Gastroesophageal sphincter (tissue), 4 donors: Measurements from ENCODE around the gene CCDC88C. TPM values are rescaled to one million over a fixed set of nuclear protein-coding genes. Genes with fewer than 3 reads are reported as not detected.

ENCODE experiments used
- ATAC-seq: fragments of 150-250 bp; one replicate; pipeline ENCODE4 v1.9.1; 2016; ENCODE audit warnings: mild to moderate bottlenecking, moderate library complexity
- H3K27ac ChIP-seq, 4 donors: fragments of 200-600 bp; sonication (generic) in 3 of 4; 1 replicate in 3 of 4; 2 replicates in 1 of 4; pipeline ENCODE4 v1.5.1; 2016 to 2019
- H3K27me3 ChIP-seq: fragments of 200-600 bp; sonication (generic); one replicate; pipeline ENCODE4 v1.5.1; 2019
- H3K36me3 ChIP-seq, 2 donors: fragments of 200-600 bp; sonication (generic); one replicate each; pipeline ENCODE4 v1.5.1; 2019; ENCODE audit warnings: control low read depth in 1 of 2
- H3K4me1 ChIP-seq, 3 donors: fragments of 200-600 bp; sonication (generic); 1 replicate in 2 of 3; 2 replicates in 1 of 3; pipeline ENCODE4 v1.5.1; 2016 to 2019; ENCODE audit warnings: control low read depth in 2 of 3
- H3K4me3 ChIP-seq, 2 donors: fragments of 200-600 bp; sonication (generic); one replicate each; pipeline ENCODE4 v1.5.1; 2019; ENCODE audit warnings: mild to moderate bottlenecking in 1 of 2, moderate library complexity in 1 of 2
- H3K9me3 ChIP-seq, 3 donors: fragments of 200-600 bp; sonication (generic); one replicate each; pipeline ENCODE4 v1.5.1; 2017 to 2019; ENCODE audit warnings: control low read depth in 2 of 3
- EP300 ChIP-seq: sonication (generic); formaldehyde crosslinking; IDR thresholded peaks from one replicate; pipeline ENCODE4 v1.6.1; 2017; ENCODE audit warnings: antibody characterized with exemption, mild to moderate bottlenecking
- POLR2A ChIP-seq, 2 donors: fragments of 450-650 bp; IDR thresholded peaks; one replicate each; pipeline ENCODE4 v1.6.1; 2017; ENCODE audit warnings: antibody characterized with exemption in 2 of 2, mild to moderate bottlenecking in 2 of 2, moderate library complexity in 1 of 2
- POLR2AphosphoS5 ChIP-seq: sonication (generic); formaldehyde crosslinking; IDR thresholded peaks from one replicate; pipeline ENCODE4 v1.6.1; 2017; ENCODE audit warnings: antibody characterized with exemption
- WGBS, 2 donors: methylation state at CpG; one replicate each; pipeline ENCODE4 v1.1.5; 2018; ENCODE audit warnings: low coverage in 1 of 2; 5-methylcytosine and 5-hydroxymethylcytosine counted together
- total RNA-seq, 4 donors: library from RNA; depleted of rRNA; stranded (reverse); fragments of >200 nt; gene quantifications; one replicate each; pipeline ENCODE4 v1.1.0, GENCODE V29; 2016
- TF ChIP-seq, protein P1 (sequence below), 4 experiments: fragments of 200-600 bp in 2 of 4; fragments of 450-650 bp in 2 of 4; sonication (generic) in 1 of 4; IDR thresholded peaks; one replicate each; pipeline ENCODE4 v1.5.1; 2017 to 2019; ENCODE audit warnings: antibody characterized with exemption in 4 of 4, mild to moderate bottlenecking in 2 of 4, moderate library complexity in 2 of 4

Gene CCDC88C
- total RNA-seq, 4 donors from 2014 or later, result 2.0 to 10.1 (median 4.9) TPM

DNA sequence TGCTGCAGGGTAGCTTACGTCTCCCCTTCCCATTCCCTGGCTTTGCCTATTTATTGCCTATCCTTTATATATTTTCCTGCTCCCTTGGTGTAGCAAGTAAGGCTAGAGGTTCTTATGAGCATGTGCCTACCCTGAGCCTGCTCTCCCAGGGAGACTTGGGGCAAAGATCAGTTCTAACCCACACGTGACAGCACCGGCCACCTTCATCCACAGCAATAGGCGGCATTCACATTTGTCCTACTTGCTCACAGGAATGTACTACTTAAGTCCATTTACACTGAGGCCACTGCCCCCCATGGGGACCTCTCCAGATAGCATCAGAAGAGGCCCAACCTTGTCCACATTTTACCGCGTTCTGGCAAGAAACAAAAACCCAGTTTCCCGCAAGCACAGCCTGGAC lies 181.8 kb downstream of the CCDC88C start:
- Histone ChIP-seq H3K36me3 (peaks cover 0 to 14% of the 10 kb centered on the region in 2 donors), H3K4me3 (no peak overlapping the region), H3K27me3 (no peaks in the 10 kb centered on the region), H3K4me1 (peaks cover 0 to 9% (median 0%) of the 10 kb centered on the region in 3 donors), H3K9me3 (peaks cover 0 to 5% (median 0%) of the 10 kb centered on the region in 3 donors), H3K27ac (no peak overlapping the region)
- ATAC-seq, result no peak
- WGBS, 2 donors, result 84 to 100% methylated on average over 1 to 4 of the region's 7 CpGs
- TF ChIP-seq POLR2A (IDR thresholded peaks at IDR 0.05) (no peak), EP300 (no peak), POLR2AphosphoS5 (no peak)
- TF ChIP-seq, protein P1, sequence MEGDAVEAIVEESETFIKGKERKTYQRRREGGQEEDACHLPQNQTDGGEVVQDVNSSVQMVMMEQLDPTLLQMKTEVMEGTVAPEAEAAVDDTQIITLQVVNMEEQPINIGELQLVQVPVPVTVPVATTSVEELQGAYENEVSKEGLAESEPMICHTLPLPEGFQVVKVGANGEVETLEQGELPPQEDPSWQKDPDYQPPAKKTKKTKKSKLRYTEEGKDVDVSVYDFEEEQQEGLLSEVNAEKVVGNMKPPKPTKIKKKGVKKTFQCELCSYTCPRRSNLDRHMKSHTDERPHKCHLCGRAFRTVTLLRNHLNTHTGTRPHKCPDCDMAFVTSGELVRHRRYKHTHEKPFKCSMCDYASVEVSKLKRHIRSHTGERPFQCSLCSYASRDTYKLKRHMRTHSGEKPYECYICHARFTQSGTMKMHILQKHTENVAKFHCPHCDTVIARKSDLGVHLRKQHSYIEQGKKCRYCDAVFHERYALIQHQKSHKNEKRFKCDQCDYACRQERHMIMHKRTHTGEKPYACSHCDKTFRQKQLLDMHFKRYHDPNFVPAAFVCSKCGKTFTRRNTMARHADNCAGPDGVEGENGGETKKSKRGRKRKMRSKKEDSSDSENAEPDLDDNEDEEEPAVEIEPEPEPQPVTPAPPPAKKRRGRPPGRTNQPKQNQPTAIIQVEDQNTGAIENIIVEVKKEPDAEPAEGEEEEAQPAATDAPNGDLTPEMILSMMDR (IDR thresholded peaks at IDR 0.05), result no peak

DNA sequence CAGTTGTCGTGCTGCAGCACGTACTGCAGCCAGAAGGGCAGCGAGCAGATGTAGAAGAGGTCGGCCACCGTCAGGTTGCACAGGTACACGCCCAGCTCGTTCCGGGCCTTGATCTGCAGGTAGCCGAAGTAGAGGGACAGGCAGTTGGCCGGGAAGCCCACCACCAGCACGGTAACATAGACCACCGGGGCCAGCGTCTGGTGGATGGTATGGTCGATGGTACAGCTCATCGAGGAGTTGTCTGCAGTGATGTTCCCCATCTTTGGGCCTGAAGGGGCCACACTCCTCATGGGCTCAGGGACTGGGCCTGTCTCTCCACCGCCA lies 182.9 kb downstream of the CCDC88C start:
- no peak for ATAC-seq
- Histone ChIP-seq H3K36me3 (peaks cover 0 to 24% of the 10 kb centered on the region in 2 donors), H3K9me3 (peaks cover 0 to 15% (median 0%) of the 10 kb centered on the region in 3 donors), H3K27me3 (no peaks in the 10 kb centered on the region), H3K27ac (no peak overlapping the region), H3K4me1 (peaks cover 0 to 9% (median 0%) of the 10 kb centered on the region in 3 donors), H3K4me3 (no peak overlapping the region)
- 94% methylated on average over 3 of the region's 16 CpGs; no CpG with 5 or more reads in 1 of the 2 donors for WGBS, 2 donors
- TF ChIP-seq POLR2AphosphoS5 (no peak), EP300 (no peak), POLR2A (IDR thresholded peaks at IDR 0.05) (no peak)
- TF ChIP-seq, protein P1 (IDR thresholded peaks at IDR 0.05), result no peak

GRCh38 chr14:91233936-91234790 lies 183.5 kb downstream of the CCDC88C start:
- no peak for ATAC-seq
- Histone ChIP-seq H3K9me3 (peaks cover 0 to 15% (median 0%) of the 10 kb centered on the region in 3 donors), H3K4me3 (no peak overlapping the region), H3K4me1 (peaks cover 0 to 7% (median 0%) of the 10 kb centered on the region in 3 donors), H3K27me3 (no peaks in the 10 kb centered on the region), H3K27ac (no peak overlapping the region), H3K36me3 (peaks cover 0 to 30% of the 10 kb centered on the region in 2 donors)
- 90% methylated on average over 18 of the region's 63 CpGs; no CpG with 5 or more reads in 1 of the 2 donors for WGBS, 2 donors
- TF ChIP-seq EP300, result no peak
- TF ChIP-seq POLR2AphosphoS5, result no peak
- TF ChIP-seq POLR2A (IDR thresholded peaks at IDR 0.05), result no peak
- TF ChIP-seq, protein P1 (IDR thresholded peaks at IDR 0.05), result no peak

DNA sequence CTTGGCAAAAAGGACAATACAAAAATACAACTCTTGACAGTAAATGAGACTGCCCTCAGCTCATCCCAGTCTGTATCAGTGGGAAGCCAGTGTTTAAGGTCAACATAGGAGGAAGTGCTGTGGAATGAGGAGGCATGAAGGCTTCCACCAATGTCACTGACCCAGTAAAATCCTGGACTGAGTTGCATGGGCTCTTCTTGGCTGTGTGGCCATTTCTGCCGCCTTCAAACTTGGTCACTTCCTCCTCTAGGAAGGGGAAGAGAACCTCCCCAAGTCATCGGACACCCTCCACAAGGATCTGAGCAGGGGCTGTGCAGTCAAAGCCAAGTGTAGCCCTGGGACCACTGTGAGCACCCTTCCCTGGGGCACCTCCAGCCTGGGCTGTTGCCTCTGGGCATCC lies 185.0 kb downstream of the CCDC88C start:
- TF ChIP-seq EP300 (no peak), POLR2A (IDR thresholded peaks at IDR 0.05) (no peak), POLR2AphosphoS5 (no peak)
- TF ChIP-seq, protein P1 (IDR thresholded peaks at IDR 0.05), result no peak
- no peak for ATAC-seq
- peaks cover 0 to 45% of the 10 kb centered on the region in 2 donors for H3K36me3 ChIP-seq
- no peak overlapping the region for H3K4me3 ChIP-seq
- peaks cover 0 to 15% (median 0%) of the 10 kb centered on the region in 3 donors for H3K9me3 ChIP-seq
- 90 to 92% methylated on average over 2 of the region's 2 CpGs for WGBS, 2 donors
- H3K27me3 ChIP-seq, result no peaks in the 10 kb centered on the region
- no peak overlapping the region for H3K27ac ChIP-seq
- no peaks in the 10 kb centered on the region for H3K4me1 ChIP-seq

DNA sequence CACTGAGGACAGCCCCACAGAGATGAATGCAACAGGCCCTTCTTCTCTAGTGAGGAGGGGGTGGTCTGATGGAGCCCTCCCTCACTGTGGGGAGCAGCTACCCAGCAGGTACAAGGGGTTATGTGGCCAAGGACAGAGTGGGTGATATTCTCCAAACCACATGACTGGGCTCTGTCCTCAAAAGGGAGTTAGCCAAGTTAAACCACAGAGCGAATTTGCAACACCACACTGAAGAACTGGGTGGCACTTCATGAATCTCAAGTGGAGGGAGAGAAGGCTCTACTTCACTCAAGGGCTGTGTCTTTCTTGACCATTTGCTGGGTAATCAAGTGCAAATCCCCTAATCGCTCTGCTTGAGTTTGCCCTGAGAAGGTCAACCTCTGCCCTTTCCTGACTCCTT lies 185.6 kb downstream of the CCDC88C start:
- ATAC-seq, result no peak
- H3K27ac ChIP-seq, result peak overlapping the region in 2 of 4 donors; percentile 3 to 15
- H3K36me3 ChIP-seq, result peaks cover 0 to 51% of the 10 kb centered on the region in 2 donors
- no peaks in the 10 kb centered on the region for H3K27me3 ChIP-seq
- 90 to 94% methylated on average over 2 of the region's 2 CpGs for WGBS, 2 donors
- H3K4me1 ChIP-seq, result no peaks in the 10 kb centered on the region
- no peak overlapping the region for H3K4me3 ChIP-seq
- TF ChIP-seq POLR2A (IDR thresholded peaks at IDR 0.05), result no peak
- no peak for TF ChIP-seq EP300
- TF ChIP-seq, protein P1 (IDR thresholded peaks at IDR 0.05), result no peak
- TF ChIP-seq POLR2AphosphoS5, result no peak
- H3K9me3 ChIP-seq, result peaks cover 0 to 15% (median 0%) of the 10 kb centered on the region in 3 donors
